GM19099 (cell line): ENCODE data around the gene C10orf120.

Source experiments
- POLR2A ChIP-seq: IDR thresholded peaks from 3 replicates; pipeline ENCODE4 v1.6.1; 2011; ENCODE audit warnings: low read depth; ENCODE audit not compliant: insufficient read length; ENCODE audit errors: extremely low read depth

C10orf120 gene

GRCh38 chr10:122699796-122700455 lies at the start of gene C10orf120:
Gene C10orf120, minus strand, starts transcription at chr10:122699846. Its CDS starts 56 bp downstream, at chr10:122699790.
- no peak for TF ChIP-seq POLR2A

GRCh38 chr10:122748496-122748895 lies 48.9 kb upstream of the C10orf120 start:
- no peak for TF ChIP-seq POLR2A

DNA sequence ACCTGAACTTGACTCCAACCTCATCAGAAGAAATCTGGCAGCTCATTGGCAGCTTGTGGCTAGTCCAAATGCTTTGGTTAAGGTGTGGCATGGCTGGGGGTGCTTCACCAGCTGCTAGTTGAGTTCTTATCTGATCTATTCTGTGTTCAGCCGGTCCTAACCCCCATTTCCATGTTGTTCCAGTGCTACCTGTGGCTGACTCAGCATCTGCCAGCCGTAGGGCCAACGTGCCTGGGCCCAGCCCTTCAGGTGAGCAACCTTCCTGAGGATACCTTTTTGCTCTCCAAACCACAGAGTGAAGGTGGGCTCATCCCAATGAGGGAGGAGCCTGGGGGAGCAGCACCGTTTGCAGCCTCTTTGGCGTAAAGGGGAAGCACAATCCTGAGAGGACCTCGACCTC lies 46.8 kb upstream of the C10orf120 start:
- no peak for TF ChIP-seq POLR2A

GRCh38 chr10:122744257-122744656 lies 44.6 kb upstream of the C10orf120 start:
- no peak for TF ChIP-seq POLR2A

GRCh38 chr10:122740640-122741039 lies 41.0 kb upstream of the C10orf120 start:
- TF ChIP-seq POLR2A = no peak

- no peak for TF ChIP-seq POLR2A
Measured at GRCh38 chr10:122738031-122738430, 38.4 kb upstream of the C10orf120 start.

- no peak for TF ChIP-seq POLR2A
Measured at GRCh38 chr10:122733931-122734665, 34.5 kb upstream of the C10orf120 start.

DNA sequence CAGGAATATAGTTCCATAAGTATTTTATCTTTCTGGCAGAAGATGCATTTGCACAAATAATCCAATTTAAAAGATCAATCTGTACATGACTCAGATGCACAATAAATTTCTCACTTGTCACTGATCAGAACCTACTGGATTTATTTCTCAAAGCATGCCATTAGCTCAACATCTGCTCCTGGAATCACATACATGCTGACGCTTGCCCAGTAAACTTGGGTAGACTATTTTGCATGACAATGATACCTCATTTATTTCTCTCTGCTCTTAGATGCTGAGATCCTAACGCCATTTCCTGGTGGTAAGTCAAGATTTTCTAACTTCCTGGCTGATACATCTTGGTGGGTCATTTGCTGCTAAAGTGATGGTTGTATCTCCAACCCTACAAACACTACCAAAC lies 33.8 kb upstream of the C10orf120 start:
- no peak for TF ChIP-seq POLR2A

- no peak for TF ChIP-seq POLR2A
Measured at GRCh38 chr10:122730238-122730637, 30.6 kb upstream of the C10orf120 start.

DNA sequence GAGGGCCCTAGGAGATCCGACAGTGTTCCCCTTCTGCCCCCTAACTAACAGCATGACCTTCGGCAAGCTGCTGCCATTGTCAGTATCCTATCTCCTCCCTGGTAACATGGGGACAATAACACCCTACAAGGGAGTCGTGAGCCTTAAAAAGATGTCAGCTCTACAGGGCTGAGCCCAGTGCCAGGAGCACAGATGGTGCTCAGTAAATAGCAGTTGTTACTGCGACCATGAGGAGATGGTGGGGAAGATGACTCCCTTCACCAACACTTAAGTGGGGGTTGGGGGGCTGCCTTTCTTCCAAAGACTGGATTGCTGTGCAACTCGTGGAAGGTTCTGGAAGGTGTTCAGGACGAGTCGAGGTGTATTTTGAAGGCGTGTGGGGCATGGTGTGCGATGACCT lies 29.5 kb upstream of the C10orf120 start:
- no peak for TF ChIP-seq POLR2A

DNA sequence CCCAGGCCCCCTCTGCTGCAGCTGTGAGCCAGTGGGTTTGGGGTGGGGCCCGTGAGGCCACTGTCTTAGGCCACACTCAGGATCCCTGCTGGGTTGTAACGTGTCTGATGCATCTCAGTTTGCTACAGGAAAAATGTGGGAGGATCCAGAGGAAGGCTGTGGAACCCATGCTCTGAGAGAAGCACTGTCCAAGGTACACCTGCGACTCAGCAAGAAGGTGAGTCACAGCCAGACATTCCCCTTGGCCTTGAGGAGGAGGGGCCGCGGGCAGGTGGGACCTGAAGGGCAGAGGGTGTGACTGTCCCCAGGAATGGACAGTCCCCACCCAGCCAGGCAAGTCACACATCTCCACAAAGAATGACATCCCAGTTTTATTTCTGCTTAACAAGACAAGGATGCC lies 27.8 kb upstream of the C10orf120 start:
- TF ChIP-seq POLR2A = no peak

DNA sequence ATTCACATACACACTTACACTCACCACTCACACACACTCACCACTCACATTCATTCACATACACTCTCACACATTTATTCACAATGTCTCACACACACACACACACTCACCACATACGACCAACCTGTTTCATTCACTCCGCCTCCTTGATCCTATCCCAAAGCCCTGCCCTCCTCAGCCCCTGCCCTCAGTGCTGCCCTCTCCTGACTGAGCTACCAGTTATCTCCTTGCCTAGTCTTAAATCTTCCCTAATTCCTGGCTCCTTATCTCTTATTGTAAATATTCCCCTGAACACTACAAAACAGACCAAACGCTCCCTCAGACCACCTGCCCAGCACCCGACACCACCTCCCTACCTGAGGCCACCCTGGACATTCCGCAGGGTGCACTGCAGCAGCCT lies 26.1 kb upstream of the C10orf120 start:
- no peak for TF ChIP-seq POLR2A

GRCh38 chr10:122725006-122725405 lies 25.4 kb upstream of the C10orf120 start:
- TF ChIP-seq POLR2A = no peak

- TF ChIP-seq POLR2A = no peak
Measured at GRCh38 chr10:122721111-122721510, 21.5 kb upstream of the C10orf120 start.

DNA sequence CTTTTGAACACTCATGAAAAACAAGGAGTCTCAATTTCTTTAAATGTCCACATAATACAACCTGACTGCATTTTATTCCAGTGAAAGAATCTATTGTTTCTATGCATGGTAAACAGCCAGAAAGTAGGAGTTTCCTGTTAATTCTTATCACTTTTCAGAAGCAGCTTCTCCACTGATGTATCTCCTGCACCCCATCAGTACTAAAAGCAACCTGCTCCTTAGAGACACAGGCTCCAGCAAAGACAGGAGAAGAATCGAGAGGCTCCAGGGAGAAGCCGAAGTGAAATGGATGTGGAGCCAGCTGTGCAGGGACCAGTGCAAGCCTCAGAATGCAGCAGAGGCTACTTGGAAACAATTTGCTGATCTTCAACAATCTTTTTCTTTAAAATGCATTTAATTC lies 16.4 kb upstream of the C10orf120 start:
- no peak for TF ChIP-seq POLR2A

DNA sequence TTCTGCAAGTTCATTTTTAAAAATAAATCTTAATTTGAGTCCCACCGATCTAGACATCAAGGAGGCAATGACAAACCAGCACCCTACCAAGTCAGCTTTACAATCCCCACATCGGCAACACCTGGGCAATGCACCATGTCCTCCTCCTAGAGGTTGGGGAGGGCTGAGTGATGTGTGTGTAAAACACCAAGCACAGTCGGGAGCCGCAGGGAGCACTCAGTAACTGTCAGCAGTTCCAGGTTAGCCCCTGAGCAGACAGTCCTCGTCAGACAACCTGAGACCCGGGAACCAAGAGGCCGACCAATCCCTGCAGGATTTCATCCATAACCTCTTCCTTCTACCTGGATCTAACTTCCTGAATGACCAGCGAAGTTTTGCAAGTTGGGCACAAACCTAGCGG lies 15.9 kb upstream of the C10orf120 start:
- no peak for TF ChIP-seq POLR2A

- no peak for TF ChIP-seq POLR2A
Measured at GRCh38 chr10:122713091-122713885, 13.6 kb upstream of the C10orf120 start.

DNA sequence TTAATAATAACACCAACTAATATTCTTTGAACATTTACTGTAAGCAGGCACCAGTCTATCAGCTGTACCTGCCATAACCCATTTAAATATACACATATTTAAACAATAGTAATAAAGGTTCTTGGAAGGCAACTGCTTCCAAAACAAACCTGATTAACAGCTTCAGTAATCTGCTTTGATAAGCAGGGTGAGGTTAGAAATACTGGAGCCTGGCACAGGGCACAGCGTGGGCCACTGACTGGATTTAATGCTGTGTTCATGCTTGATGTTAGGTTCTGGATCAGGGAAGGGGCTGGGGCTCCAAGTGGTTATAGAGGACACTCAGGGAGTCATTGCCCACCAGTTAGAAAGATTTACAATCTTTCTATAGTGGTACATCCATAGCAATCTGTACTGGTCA lies 10.9 kb upstream of the C10orf120 start:
- TF ChIP-seq POLR2A = no peak
